Upper lobe of left lung (tissue), 6 donors: ENCODE results near the gene FRMD3. TPM values are rescaled to one million over a fixed set of nuclear protein-coding genes. Genes with fewer than 3 reads are reported as not detected.

Experiments used
- ATAC-seq, 2 donors: fragments of 200-7000 bp; cut with Tn5 transposase; one replicate each; pipeline ENCODE4 v1.9.1; 2022; ENCODE audit warnings: mild to moderate bottlenecking in 2 of 2, moderate library complexity in 2 of 2; ENCODE audit not compliant: low FRiP score in 2 of 2
- DNase-seq, 2 donors: peaks; one replicate each; pipeline ENCODE4 v3.0.0-alpha.2; 2019 to 2020
- H3K27ac ChIP-seq, 4 donors: fragments of 200-600 bp; sonication (generic); one replicate each; pipeline ENCODE4 v1.5.1; 2016 to 2019
- H3K27me3 ChIP-seq, 4 donors: fragments of 200-600 bp; sonication (generic); one replicate each; pipeline ENCODE4 v1.5.1; 2017 to 2019
- H3K36me3 ChIP-seq, 4 donors: fragments of 200-600 bp; sonication (generic); one replicate each; pipeline ENCODE4 v1.5.1; 2016 to 2019
- H3K4me1 ChIP-seq, 4 donors: fragments of 200-600 bp; sonication (generic); one replicate each; pipeline ENCODE4 v1.5.1; 2018 to 2019
- H3K4me3 ChIP-seq, 4 donors: fragments of 200-600 bp; sonication (generic); one replicate each; pipeline ENCODE4 v1.5.1; 2017 to 2019; ENCODE audit warnings: mild to moderate bottlenecking in 2 of 4, moderate library complexity in 1 of 4
- H3K9me3 ChIP-seq, 4 donors: fragments of 200-600 bp; sonication (generic); one replicate each; pipeline ENCODE4 v1.5.1; 2018 to 2019
- CTCF ChIP-seq, 6 experiments: fragments of 450-650 bp in 4 of 6; fragments of 200-600 bp in 2 of 6; sonication (generic) in 2 of 6; IDR thresholded peaks; one replicate each; pipeline ENCODE4 v1.5.1; 2016 to 2019; ENCODE audit warnings: antibody characterized with exemption in 6 of 6
- EP300 ChIP-seq, 4 donors: sonication (generic); formaldehyde crosslinking; IDR thresholded peaks; one replicate each; pipeline ENCODE4 v1.5.1; 2017; ENCODE audit warnings: antibody characterized with exemption in 4 of 4, control low read depth in 2 of 4
- POLR2A ChIP-seq, 4 donors: fragments of 450-650 bp; IDR thresholded peaks; one replicate each; pipeline ENCODE4 v1.5.1; 2016 to 2017; ENCODE audit warnings: antibody characterized with exemption in 4 of 4, mild to moderate bottlenecking in 2 of 4
- POLR2AphosphoS5 ChIP-seq, 2 donors: sonication (generic); formaldehyde crosslinking; IDR thresholded peaks; one replicate each; pipeline ENCODE4 v1.5.1; 2017; ENCODE audit warnings: antibody characterized with exemption in 2 of 2
- WGBS, 2 donors: methylation state at CpG; one replicate each; pipeline ENCODE4 v1.1.5; 2017 to 2018; 5-methylcytosine and 5-hydroxymethylcytosine counted together
- total RNA-seq, 6 donors: library from RNA; depleted of rRNA in 4 of 6; stranded (reverse); fragments of >200 nt in 4 of 6; gene quantifications; one replicate each; pipeline versions ENCODE4 v1.1.0 to v1.2.1, GENCODE V29; 2016 to 2021
- donor health status: DM: no; HTN: no; CAD: no; lungs with moderate emphysema.
- donor health status: DM: no; HTN: yes; CAD: no; lungs with severe emphysema.

FRMD3 gene
- total RNA-seq, 6 donors from 2014 or later = 5.6 to 33.4 (median 10.4) TPM

GRCh38 chr9:83483223-83483622 lies 55.0 kb downstream of the FRMD3 start:
- DNase-seq = no peak
- ATAC-seq = no peak
- H3K27ac ChIP-seq = no peak overlapping the region
- no peaks in the 10 kb centered on the region for H3K4me1 ChIP-seq
- TF ChIP-seq POLR2A (IDR thresholded peaks at IDR 0.05) (no peak), EP300 (IDR thresholded peaks at IDR 0.05) (no peak), POLR2AphosphoS5 (IDR thresholded peaks at IDR 0.05) (no peak), CTCF (IDR thresholded peaks at IDR 0.05) (no peak)
- 73 to 83% methylated on average over 2 of the region's 2 CpGs for WGBS, 2 donors
- H3K4me3 ChIP-seq = no peak overlapping the region
- no peaks in the 10 kb centered on the region for H3K36me3 ChIP-seq
- H3K27me3 ChIP-seq = no peaks in the 10 kb centered on the region
- peaks cover 0 to 5% (median 5%) of the 10 kb centered on the region in 4 donors for H3K9me3 ChIP-seq

- H3K27ac ChIP-seq = no peak overlapping the region
- H3K4me3 ChIP-seq = no peak overlapping the region
- TF ChIP-seq POLR2A (IDR thresholded peaks at IDR 0.05) (no peak), CTCF (IDR thresholded peaks at IDR 0.05) (no peak), POLR2AphosphoS5 (IDR thresholded peaks at IDR 0.05) (no peak), EP300 (IDR thresholded peaks at IDR 0.05) (no peak)
- peaks cover 0 to 5% (median 5%) of the 10 kb centered on the region in 4 donors for H3K9me3 ChIP-seq
- no peak for ATAC-seq
- no peaks in the 10 kb centered on the region for H3K36me3 ChIP-seq
- no peak for DNase-seq
- 89 to 90% methylated on average over 2 of the region's 2 CpGs for WGBS, 2 donors
- H3K27me3 ChIP-seq = no peaks in the 10 kb centered on the region
- no peaks in the 10 kb centered on the region for H3K4me1 ChIP-seq
These were observed 58.4 kb downstream of the FRMD3 start for GRCh38 chr9:83479765-83480164.

GRCh38 chr9:83477571-83477970 lies 60.6 kb downstream of the FRMD3 start:
- peaks cover 0 to 8% (median 5%) of the 10 kb centered on the region in 4 donors for H3K4me1 ChIP-seq
- TF ChIP-seq POLR2AphosphoS5 (IDR thresholded peaks at IDR 0.05) (no peak), CTCF (IDR thresholded peaks at IDR 0.05) (no peak), POLR2A (IDR thresholded peaks at IDR 0.05) (no peak), EP300 (IDR thresholded peaks at IDR 0.05) (no peak)
- ATAC-seq (no peak), DNase-seq (no peak)
- no peak overlapping the region for H3K4me3 ChIP-seq
- H3K27me3 ChIP-seq = no peaks in the 10 kb centered on the region
- no peak overlapping the region for H3K27ac ChIP-seq
- H3K36me3 ChIP-seq = no peaks in the 10 kb centered on the region
- H3K9me3 ChIP-seq = peaks cover 0 to 5% (median 5%) of the 10 kb centered on the region in 4 donors
- 86 to 96% methylated on average over 3 of the region's 3 CpGs for WGBS, 2 donors

- 92 to 95% methylated on average over 3 of the region's 3 CpGs for WGBS, 2 donors
- ATAC-seq = no peak
These were observed 61.1 kb downstream of the FRMD3 start for GRCh38 chr9:83477120-83477519.

More at GRCh38 chr9:83477120-83477519, 61.1 kb downstream of the FRMD3 start:
- TF ChIP-seq CTCF (IDR thresholded peaks at IDR 0.05) = no peak
- no peak for TF ChIP-seq EP300 (IDR thresholded peaks at IDR 0.05)
- no peak for TF ChIP-seq POLR2A (IDR thresholded peaks at IDR 0.05)
- TF ChIP-seq POLR2AphosphoS5 (IDR thresholded peaks at IDR 0.05) = no peak
- Histone ChIP-seq H3K27me3 (no peaks in the 10 kb centered on the region), H3K9me3 (peaks cover 0 to 5% (median 5%) of the 10 kb centered on the region in 4 donors), H3K36me3 (no peaks in the 10 kb centered on the region), H3K27ac (no peak overlapping the region), H3K4me1 (peaks cover under 1 to 12% (median 7%) of the 10 kb centered on the region in 4 donors), H3K4me3 (no peak overlapping the region)
- no peak for DNase-seq
